HEK293T (cell line): ENCODE measurements around the gene PPL.
A peak's percentile ranks its signal among the peaks of the same experiment; 100 is the strongest.

Experiments used
- CTCF ChIA-PET: fragments of 350-600 bp; formaldehyde crosslinking; extraction: SDS; loops from one replicate; lab custom pipeline; 2021; ENCODE audit warnings: antibody characterized with exemption, inconsistent platforms; lab: Yijun Ruan, JAX
- POLR2A ChIA-PET: fragments of 350-600 bp; formaldehyde crosslinking; extraction: SDS; loops from one replicate; lab custom pipeline; 2020; ENCODE audit warnings: antibody characterized with exemption, inconsistent platforms; lab: Yijun Ruan, JAX
- DNase-seq: peaks from one replicate; pipeline ENCODE4 v3.0.0; 2012; ENCODE audit warnings: mixed read lengths; ENCODE audit errors: extremely low spot score
- ARNT ChIP-seq: fragments of 450-650 bp; IDR thresholded peaks from 2 replicates; pipeline ENCODE4 v1.6.1; 2017; ENCODE audit warnings: mild to moderate bottlenecking
- BHLHE40 ChIP-seq: fragments of 450-650 bp; IDR thresholded peaks from 2 replicates; pipeline ENCODE4 v1.6.1; 2016; ENCODE audit warnings: mild to moderate bottlenecking, moderate library complexity, borderline replicate concordance
- CTBP1 ChIP-seq: fragments of 450-650 bp; IDR thresholded peaks from 2 replicates; pipeline ENCODE4 v1.6.1; 2016; ENCODE audit warnings: borderline replicate concordance
- ELF4 ChIP-seq: fragments of 450-650 bp; IDR thresholded peaks from 2 replicates; pipeline ENCODE4 v1.6.1; 2017; ENCODE audit warnings: antibody characterized with exemption
- FOXA1 ChIP-seq: fragments of 450-650 bp; IDR thresholded peaks from 2 replicates; pipeline ENCODE4 v1.6.1; 2016; ENCODE audit warnings: mild to moderate bottlenecking
- FOXK2 ChIP-seq: fragments of 450-650 bp; IDR thresholded peaks from 2 replicates; pipeline ENCODE4 v1.6.1; 2016; ENCODE audit warnings: mild to moderate bottlenecking
- FOXM1 ChIP-seq: fragments of 450-650 bp; IDR thresholded peaks from 2 replicates; pipeline ENCODE4 v1.6.1; 2017; ENCODE audit warnings: mild to moderate bottlenecking, borderline replicate concordance
- HDGF ChIP-seq: fragments of 450-650 bp; IDR thresholded peaks from 2 replicates; pipeline ENCODE4 v1.6.1; 2017; ENCODE audit warnings: antibody characterized with exemption, borderline replicate concordance
- L3MBTL2 ChIP-seq: fragments of 450-650 bp; conservative IDR thresholded peaks from 2 replicates; pipeline ENCODE4 v1.6.1; 2016; ENCODE audit warnings: mild to moderate bottlenecking
- LEF1 ChIP-seq: fragments of 450-650 bp; IDR thresholded peaks from 2 replicates; pipeline ENCODE4 v1.6.1; 2017; ENCODE audit warnings: mild to moderate bottlenecking, borderline replicate concordance
- NFRKB ChIP-seq: fragments of 450-650 bp; IDR thresholded peaks from 2 replicates; pipeline ENCODE4 v1.6.1; 2016; ENCODE audit warnings: mild to moderate bottlenecking, moderate library complexity
- SP1 ChIP-seq: fragments of 450-650 bp; IDR thresholded peaks from 2 replicates; pipeline ENCODE4 v1.6.1; 2017
- SUZ12 ChIP-seq: fragments of 450-650 bp; IDR thresholded peaks from 2 replicates; pipeline ENCODE4 v1.6.1; 2016; ENCODE audit warnings: mild to moderate bottlenecking
- TARDBP ChIP-seq: fragments of 450-650 bp; IDR thresholded peaks from 2 replicates; pipeline ENCODE4 v1.6.1; 2016
- ZNF384 ChIP-seq: fragments of 450-650 bp; IDR thresholded peaks from 2 replicates; pipeline ENCODE4 v1.6.1; 2016
- TF ChIP-seq, protein P1 (sequence below): fragments of 450-650 bp; IDR thresholded peaks from 2 replicates; pipeline ENCODE4 v1.6.1; 2016

Gene PPL

DNA sequence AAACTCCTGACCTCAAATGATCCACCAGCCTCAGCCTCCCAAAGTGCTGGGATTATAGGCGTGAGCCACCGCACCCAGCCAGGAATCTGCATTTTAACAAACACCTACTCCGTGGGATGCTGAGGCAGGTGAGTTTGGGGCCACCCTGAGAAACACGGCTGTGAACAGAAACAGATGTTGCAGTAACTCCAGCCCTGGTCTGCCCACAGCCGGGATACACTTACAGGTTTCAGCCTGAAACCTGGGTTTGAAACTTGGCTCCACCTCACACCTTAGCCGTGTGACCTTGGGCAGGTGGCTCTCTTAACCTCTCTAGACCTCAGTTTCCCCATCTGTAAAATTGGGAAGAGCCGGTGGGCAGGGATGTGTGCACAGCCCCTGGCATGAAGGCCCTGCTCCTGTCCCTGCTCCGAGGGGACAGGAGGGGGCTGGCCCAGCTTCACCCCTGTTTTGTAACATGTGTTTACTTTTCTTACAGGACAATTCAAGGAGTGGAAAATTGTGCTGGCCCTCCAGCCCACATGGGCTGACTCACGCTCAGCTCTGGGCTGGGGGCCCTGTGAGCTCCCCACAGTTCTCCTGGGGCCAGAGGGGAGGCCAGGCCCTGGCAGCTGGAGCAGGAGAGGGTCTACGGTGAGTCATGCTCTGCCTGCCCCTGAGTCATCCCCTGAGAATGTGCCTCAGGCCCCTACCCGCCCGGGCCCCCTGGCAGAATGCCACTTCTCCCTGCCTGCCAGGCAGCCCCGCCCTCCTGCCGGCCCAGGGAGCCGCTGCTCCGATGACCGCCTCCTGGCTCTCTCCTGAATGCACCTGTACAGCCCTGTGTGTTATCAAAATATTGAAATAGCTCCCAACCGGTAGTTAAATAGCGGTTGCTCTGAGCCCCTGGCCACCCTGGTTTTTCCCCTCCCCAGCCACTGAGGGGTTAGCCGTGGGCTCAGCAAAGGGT lies 7.7 kb upstream of the PPL start:
- peak; percentile 54 for DNase-seq
- TF ChIP-seq FOXM1 (no peak), BHLHE40 (no peak), CTBP1 (no peak), ZNF384 (no peak), SUZ12 (no peak), SP1 (no peak), ARNT (no peak), L3MBTL2 (no peak), FOXK2 (no peak), FOXA1 (no peak), TARDBP (no peak), ELF4 (no peak), NFRKB (no peak), LEF1 (no peak), HDGF (no peak)
- TF ChIP-seq, protein P1, sequence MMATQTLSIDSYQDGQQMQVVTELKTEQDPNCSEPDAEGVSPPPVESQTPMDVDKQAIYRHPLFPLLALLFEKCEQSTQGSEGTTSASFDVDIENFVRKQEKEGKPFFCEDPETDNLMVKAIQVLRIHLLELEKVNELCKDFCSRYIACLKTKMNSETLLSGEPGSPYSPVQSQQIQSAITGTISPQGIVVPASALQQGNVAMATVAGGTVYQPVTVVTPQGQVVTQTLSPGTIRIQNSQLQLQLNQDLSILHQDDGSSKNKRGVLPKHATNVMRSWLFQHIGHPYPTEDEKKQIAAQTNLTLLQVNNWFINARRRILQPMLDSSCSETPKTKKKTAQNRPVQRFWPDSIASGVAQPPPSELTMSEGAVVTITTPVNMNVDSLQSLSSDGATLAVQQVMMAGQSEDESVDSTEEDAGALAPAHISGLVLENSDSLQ: no peak
- POLR2A ChIA-PET: interaction anchor here (0.6 to 1.3 kb wide), 3 partner anchors 11 to 176 kb away, joined by 3 to 5 read pairs (median 4); partner anchors contain the start of gene SEC14L5
- CTCF ChIA-PET: no interaction called here

DNA sequence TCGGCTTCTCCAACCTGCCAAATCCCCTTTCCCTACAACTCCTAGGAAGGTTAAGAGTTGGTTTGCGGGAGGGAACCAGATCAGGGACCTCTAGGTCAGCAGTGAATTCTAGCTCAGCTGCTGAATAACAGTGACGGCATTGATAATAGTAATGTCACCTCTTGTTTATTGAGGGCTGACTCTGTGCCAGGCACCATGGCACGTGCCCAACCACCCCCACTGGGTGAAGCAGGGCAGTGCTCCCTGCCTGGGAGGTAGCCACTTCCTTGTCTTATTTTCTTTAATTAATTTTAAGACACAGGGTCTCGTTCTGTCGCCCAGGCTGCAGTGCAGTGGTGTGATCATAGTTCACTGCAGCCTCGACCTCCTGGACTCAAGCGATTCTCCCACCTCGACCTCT lies 5.5 kb upstream of the PPL start:
- POLR2A ChIA-PET: interaction anchor here (1.0 to 1.5 kb wide), 3 partner anchors 11 to 208 kb away, joined by 3 read pairs; partner anchors contain the start of genes ANKS3 and DNAAF8
- TF ChIP-seq, protein P1: no peak
- TF ChIP-seq ZNF384 (no peak), ARNT (no peak), L3MBTL2 (no peak), SP1 (no peak), FOXA1 (no peak)
- CTCF ChIA-PET: no interaction called here
- no peak for DNase-seq

DNA sequence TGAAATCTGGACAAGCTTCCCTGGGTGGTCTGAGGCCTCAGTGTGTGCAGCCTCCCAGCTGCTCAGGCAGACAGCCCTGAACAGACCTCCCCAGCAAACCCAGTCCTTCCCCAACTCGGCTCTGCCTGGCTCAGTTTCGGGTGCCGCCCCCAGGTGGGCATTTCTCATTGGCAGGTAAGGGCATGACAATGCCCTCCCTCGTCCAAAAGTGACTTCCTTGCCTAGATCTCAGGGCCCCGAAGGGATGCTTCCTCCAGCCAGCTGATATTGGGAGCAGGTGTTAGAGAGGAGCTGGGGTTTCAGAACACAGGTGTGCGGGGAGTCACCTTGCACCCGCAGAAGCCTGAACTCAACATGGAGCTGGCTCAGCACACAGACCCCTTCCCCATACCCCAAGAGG lies 3.8 kb upstream of the PPL start:
- CTCF ChIA-PET: no interaction called here
- DNase-seq: no peak
- POLR2A ChIA-PET: no interaction called here
- TF ChIP-seq BHLHE40: no peak
- no peak for TF ChIP-seq L3MBTL2
- TF ChIP-seq ZNF384: no peak
- no peak for TF ChIP-seq FOXA1
- no peak for TF ChIP-seq SUZ12
- no peak for TF ChIP-seq CTBP1

DNA sequence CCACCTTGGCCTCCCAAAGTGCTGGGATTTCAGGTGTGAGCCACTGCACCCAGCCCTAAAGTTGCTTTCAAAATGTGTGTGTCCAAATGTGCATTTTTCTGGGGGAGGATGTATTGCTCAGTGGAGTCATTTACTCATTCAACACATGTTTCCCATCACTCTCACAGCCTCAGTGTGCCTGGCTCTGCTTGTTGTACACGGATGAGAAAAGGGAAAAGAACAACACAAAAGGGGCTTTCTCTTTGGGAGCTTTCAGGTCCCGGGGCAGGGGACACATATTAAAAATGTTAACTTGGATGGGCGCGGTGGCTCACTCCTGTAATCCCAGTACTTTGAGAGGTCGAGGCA lies 1.7 kb upstream of the PPL start:
- POLR2A ChIA-PET: no interaction called here
- TF ChIP-seq LEF1: no peak
- no peak for TF ChIP-seq BHLHE40
- no peak for TF ChIP-seq TARDBP
- no peak for TF ChIP-seq FOXM1
- TF ChIP-seq, protein P1: no peak
- TF ChIP-seq NFRKB: no peak
- TF ChIP-seq SP1: no peak
- TF ChIP-seq L3MBTL2: no peak
- TF ChIP-seq CTBP1: no peak
- no peak for TF ChIP-seq SUZ12
- TF ChIP-seq FOXK2: no peak
- no peak for TF ChIP-seq HDGF
- no peak for TF ChIP-seq ARNT
- no peak for DNase-seq
- CTCF ChIA-PET: interaction anchor here (1.1 kb wide), 1 partner anchor 9 kb away, joined by 3 read pairs; no protein-coding TSS in a partner anchor

DNA sequence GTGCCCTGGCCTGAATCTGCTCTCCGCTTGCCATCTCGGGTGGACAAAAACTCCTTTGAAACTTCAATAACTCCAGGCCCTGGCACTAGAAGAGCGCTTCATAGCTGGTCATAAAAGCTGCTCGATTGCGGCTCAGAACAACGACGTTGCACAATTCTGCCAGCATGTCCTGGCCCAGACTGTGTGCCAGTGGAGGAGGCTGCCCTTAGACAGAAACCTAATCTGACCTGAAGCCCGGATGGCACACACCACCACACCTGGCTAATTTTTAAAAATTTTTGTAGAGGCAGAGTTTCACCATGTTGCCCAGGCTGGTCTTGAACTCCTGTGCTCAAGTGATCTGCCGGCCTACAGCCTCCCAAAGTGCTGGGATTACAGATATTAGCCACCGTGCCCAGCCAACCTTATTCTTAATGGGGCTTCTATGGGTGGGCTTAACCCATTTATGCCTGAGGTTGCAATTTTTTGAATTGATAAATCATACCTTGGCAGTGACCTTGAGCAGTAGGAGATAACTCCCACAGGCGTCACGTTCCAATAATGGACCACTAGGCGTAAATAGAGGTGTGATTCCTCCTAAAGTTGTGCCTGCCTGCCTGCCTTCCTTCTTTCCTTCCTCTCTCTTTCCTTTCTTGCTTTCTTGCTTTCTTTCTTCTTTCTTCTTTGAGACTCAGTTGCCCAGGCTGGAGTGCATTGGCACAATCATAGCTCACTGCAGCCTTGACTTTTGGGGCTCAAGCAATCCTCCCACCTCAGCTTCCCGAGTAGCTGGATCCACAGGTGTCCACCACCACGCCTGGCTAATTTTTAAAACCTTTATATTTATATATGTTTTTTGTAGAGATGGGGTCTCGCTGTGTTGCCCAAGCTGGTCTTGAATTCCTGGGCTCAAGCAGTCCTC lies 1.1 kb upstream of the PPL start:
- DNase-seq: no peak
- CTCF ChIA-PET: interaction anchor here (1.1 kb wide), 1 partner anchor 10 kb away, joined by 3 read pairs; no protein-coding TSS in a partner anchor
- POLR2A ChIA-PET: no interaction called here
- TF ChIP-seq ZNF384: no peak
- TF ChIP-seq FOXK2: no peak
- no peak for TF ChIP-seq TARDBP
- no peak for TF ChIP-seq SP1
- TF ChIP-seq BHLHE40: no peak
- no peak for TF ChIP-seq NFRKB
- no peak for TF ChIP-seq LEF1
